Measurements from ENCODE around the gene VAPB.

DNA sequence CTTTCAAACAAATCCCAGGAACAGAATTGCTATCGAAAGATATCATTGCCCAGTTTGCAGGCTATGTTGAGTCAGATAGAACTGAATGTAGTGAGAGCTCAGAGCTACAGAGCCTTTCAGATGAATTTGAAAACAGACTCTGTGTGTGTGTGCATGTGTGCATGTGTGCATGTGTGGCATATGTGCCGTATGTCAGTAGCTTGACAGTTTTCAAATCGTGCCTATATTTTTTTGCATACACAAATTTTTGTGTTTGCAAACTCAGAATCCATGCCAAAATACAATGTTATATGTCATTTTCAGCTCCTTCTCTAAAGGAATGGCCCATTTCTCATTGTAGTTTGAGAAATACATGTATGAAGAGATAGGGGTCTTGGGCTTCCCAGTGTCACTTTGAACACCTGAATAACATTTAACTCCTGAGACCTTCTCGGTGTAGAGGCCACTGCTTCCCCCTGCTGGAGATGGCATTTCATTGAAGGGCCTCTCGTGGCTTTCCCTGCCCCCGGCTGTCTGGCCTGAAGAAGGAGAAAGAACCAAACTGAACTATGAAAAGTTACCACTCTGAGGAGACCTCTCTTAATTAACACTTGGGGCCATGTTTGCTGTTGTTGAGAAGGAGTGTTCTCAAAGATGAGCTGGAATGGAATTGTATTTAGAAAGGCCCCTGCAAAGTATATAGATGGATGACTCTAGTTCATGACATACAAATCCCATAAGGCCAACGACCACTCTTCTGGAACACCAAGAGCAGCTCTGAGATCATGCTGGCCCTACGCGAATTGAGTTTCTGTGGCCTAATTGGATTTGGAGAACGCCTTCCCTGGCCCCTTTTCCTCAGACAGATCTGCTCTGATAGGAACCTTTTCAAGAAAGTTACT is 58.7 kb downstream of the VAPB start:
- TF ChIP-seq, protein P1, sequence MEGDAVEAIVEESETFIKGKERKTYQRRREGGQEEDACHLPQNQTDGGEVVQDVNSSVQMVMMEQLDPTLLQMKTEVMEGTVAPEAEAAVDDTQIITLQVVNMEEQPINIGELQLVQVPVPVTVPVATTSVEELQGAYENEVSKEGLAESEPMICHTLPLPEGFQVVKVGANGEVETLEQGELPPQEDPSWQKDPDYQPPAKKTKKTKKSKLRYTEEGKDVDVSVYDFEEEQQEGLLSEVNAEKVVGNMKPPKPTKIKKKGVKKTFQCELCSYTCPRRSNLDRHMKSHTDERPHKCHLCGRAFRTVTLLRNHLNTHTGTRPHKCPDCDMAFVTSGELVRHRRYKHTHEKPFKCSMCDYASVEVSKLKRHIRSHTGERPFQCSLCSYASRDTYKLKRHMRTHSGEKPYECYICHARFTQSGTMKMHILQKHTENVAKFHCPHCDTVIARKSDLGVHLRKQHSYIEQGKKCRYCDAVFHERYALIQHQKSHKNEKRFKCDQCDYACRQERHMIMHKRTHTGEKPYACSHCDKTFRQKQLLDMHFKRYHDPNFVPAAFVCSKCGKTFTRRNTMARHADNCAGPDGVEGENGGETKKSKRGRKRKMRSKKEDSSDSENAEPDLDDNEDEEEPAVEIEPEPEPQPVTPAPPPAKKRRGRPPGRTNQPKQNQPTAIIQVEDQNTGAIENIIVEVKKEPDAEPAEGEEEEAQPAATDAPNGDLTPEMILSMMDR (IDR thresholded peaks at IDR 0.05; ENCODE audit: low read depth, low read length), result peak; percentile 84
- TF ChIP-seq EZH2phosphoT487 (IDR thresholded peaks at IDR 0.05; ENCODE audit: low read depth), result no peak

Data from OCI-LY3 (cell line).